ENCODE results near the gene AGAP3.

AGAP3 gene

GRCh38 chr7:151107882-151108281, 21.6 kb downstream of the AGAP3 start:
- no peak overlapping the region for H3K4me3 ChIP-seq (ENCODE audit: low read depth, low read length)
- no peak for TF ChIP-seq CTCF (conservative IDR thresholded peaks at IDR 0.05; ENCODE audit: low read depth, low read length)
- DNase-seq (ENCODE audit: low read depth) = no peak

GRCh38 chr7:151109094-151110048, 23.1 kb downstream of the AGAP3 start:
- DNase-seq (ENCODE audit: low read depth) = peak; percentile 37
- no peak overlapping the region for H3K4me3 ChIP-seq (ENCODE audit: low read depth, low read length)
- no peak for TF ChIP-seq CTCF (conservative IDR thresholded peaks at IDR 0.05; ENCODE audit: low read depth, low read length)

GRCh38 chr7:151110236-151110940, 24.1 kb downstream of the AGAP3 start:
- DNase-seq (ENCODE audit: low read depth) = no peak
- TF ChIP-seq CTCF (conservative IDR thresholded peaks at IDR 0.05; ENCODE audit: low read depth, low read length) = no peak
- no peak overlapping the region for H3K4me3 ChIP-seq (ENCODE audit: low read depth, low read length)

- peak; percentile 87 for TF ChIP-seq CTCF (conservative IDR thresholded peaks at IDR 0.05; ENCODE audit: low read depth, low read length)
- H3K4me3 ChIP-seq (ENCODE audit: low read depth, low read length) = no peak overlapping the region
- DNase-seq (ENCODE audit: low read depth) = peak; percentile 80
These were observed 24.8 kb downstream of the AGAP3 start for GRCh38 chr7:151110941-151111645.

- H3K4me3 ChIP-seq (ENCODE audit: low read depth, low read length) = no peak overlapping the region
- peak; percentile 37 for TF ChIP-seq CTCF (conservative IDR thresholded peaks at IDR 0.05; ENCODE audit: low read depth, low read length)
These were observed 27.3 kb downstream of the AGAP3 start for GRCh38 chr7:151113344-151114150.

More at GRCh38 chr7:151113344-151114150, 27.3 kb downstream of the AGAP3 start:
- DNase-seq (ENCODE audit: low read depth) = peak; percentile 77

All from choroid plexus epithelial cell (primary cell).